ENCODE measurements around the gene STMP1.

DNA sequence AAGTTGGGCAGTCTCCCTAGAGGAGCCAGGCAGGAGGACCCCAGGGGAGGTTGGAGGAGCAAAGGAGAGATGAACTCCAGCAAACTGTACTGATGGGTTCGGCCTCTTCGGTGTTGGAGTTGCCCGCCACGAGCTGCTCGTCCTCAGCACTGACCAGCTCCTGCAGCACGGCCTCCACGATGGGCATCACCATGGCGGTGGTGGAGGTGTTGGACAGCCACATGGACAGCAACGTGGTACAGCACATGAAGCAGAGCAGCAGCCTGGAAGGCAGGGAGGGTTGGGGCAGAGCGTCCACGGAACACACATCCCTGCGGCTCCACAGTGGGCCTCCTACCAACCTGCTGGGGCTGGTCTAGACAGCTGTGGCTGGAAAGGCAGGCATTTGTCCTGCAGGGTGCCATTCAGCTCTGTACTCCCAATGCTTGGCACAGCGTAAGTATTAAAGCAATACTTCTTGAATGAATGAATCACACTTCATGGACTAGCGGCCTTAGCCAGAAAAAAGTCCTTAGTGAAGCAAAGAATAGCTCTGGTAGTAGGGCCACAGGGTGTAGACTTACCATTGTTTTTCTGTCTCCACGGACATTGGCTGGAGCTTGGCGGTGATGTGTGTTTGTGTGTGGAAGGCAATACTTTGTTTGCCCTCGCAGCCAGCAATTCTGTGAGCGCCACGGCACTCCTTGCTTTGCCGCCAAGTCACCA lies 43.9 kb downstream of the STMP1 start:
- TF ChIP-seq POLR2A (IDR thresholded peaks at IDR 0.05): no peak
- TF ChIP-seq, protein P1, sequence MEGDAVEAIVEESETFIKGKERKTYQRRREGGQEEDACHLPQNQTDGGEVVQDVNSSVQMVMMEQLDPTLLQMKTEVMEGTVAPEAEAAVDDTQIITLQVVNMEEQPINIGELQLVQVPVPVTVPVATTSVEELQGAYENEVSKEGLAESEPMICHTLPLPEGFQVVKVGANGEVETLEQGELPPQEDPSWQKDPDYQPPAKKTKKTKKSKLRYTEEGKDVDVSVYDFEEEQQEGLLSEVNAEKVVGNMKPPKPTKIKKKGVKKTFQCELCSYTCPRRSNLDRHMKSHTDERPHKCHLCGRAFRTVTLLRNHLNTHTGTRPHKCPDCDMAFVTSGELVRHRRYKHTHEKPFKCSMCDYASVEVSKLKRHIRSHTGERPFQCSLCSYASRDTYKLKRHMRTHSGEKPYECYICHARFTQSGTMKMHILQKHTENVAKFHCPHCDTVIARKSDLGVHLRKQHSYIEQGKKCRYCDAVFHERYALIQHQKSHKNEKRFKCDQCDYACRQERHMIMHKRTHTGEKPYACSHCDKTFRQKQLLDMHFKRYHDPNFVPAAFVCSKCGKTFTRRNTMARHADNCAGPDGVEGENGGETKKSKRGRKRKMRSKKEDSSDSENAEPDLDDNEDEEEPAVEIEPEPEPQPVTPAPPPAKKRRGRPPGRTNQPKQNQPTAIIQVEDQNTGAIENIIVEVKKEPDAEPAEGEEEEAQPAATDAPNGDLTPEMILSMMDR (IDR thresholded peaks at IDR 0.05): no peak
- TF ChIP-seq EP300 (IDR thresholded peaks at IDR 0.05): no peak

Measured in sigmoid colon (tissue), 4 donors.